OCI-LY7 (cell line): ENCODE results near the gene FAM241B. TPM values are rescaled to one million over a fixed set of nuclear protein-coding genes. Genes with fewer than 3 reads are reported as not detected.

Experiments used
- BruUV-seq: library from RNA; stranded (reverse); fragments of 400-500 nt; replicated peaks from 2 replicates; lab custom pipeline; 2021; lab: Mats Ljungman, UMichigan
- CTCF ChIA-PET: fragments of 300-600 bp; sonication (Branson Sonifier 250); formaldehyde crosslinking; loops from one replicate; lab custom pipeline; 2022; ENCODE audit warnings: antibody characterized with exemption; ENCODE audit not compliant: unreplicated experiment; lab: Charles Lee
- POLR2A ChIA-PET: fragments of 300-600 bp; sonication (Branson Sonifier 250); formaldehyde crosslinking; loops from one replicate; lab custom pipeline; 2022; ENCODE audit warnings: antibody characterized with exemption; lab: Charles Lee
- DNase-seq: peaks from one replicate; pipeline ENCODE4 v3.0.0-alpha.2; 2015; ENCODE audit warnings: low spot score
- H2AFZ ChIP-seq: fragments of 200-600 bp; sonication (generic), shearing (Covaris generic); 2 replicates; pipeline ENCODE4 v1.6.1; 2014; ENCODE audit warnings: mild to moderate bottlenecking, antibody characterized with exemption, low read length, moderate library complexity
- H3K27ac ChIP-seq: fragments of 200-600 bp; sonication (generic); 2 replicates; pipeline ENCODE4 v1.5.1; 2014; ENCODE audit warnings: mixed run types, low read depth, mild to moderate bottlenecking, moderate library complexity, low read length, inconsistent platforms; ENCODE audit not compliant: poor library complexity, severe bottlenecking
- H3K36me3 ChIP-seq: fragments of 200-600 bp; sonication (generic); 2 replicates; pipeline ENCODE4 v1.6.1; 2014; ENCODE audit warnings: mild to moderate bottlenecking, antibody characterized with exemption, low read length, moderate library complexity, mixed read lengths; ENCODE audit not compliant: insufficient read depth
- H3K4me1 ChIP-seq: fragments of 200-600 bp; sonication (generic); 2 replicates; pipeline ENCODE4 v1.5.1; 2014; ENCODE audit warnings: mild to moderate bottlenecking, low read length; ENCODE audit not compliant: insufficient read depth, poor library complexity, severe bottlenecking
- H3K4me2 ChIP-seq: fragments of 200-600 bp; sonication (generic); 2 replicates; pipeline ENCODE4 v1.6.1; 2014; ENCODE audit warnings: mild to moderate bottlenecking, low read length
- H3K4me3 ChIP-seq: fragments of 200-600 bp; sonication (generic); 2 replicates; pipeline ENCODE4 v1.5.1; 2014; ENCODE audit warnings: mild to moderate bottlenecking, low read depth, low read length; ENCODE audit not compliant: poor library complexity, severe bottlenecking
- H3K79me2 ChIP-seq: fragments of 200-600 bp; sonication (generic); 2 replicates; pipeline ENCODE4 v1.6.1; 2016; ENCODE audit warnings: low read depth, mild to moderate bottlenecking, low read length, moderate library complexity, mixed read lengths; ENCODE audit not compliant: insufficient read depth
- H3K9me2 ChIP-seq: fragments of 200-600 bp; sonication (generic); 2 replicates; pipeline ENCODE4 v1.6.1; 2016; ENCODE audit warnings: mild to moderate bottlenecking, low read length, mixed read lengths; ENCODE audit not compliant: insufficient read depth
- H3K9me3 ChIP-seq: fragments of 200-600 bp; sonication (generic); 2 replicates; pipeline ENCODE4 v1.6.1; 2014; ENCODE audit warnings: mild to moderate bottlenecking, mixed run types, low read length, mixed read lengths
- H4K20me1 ChIP-seq: fragments of 200-600 bp; sonication (generic); 2 replicates; pipeline ENCODE4 v1.6.1; 2014; ENCODE audit warnings: mild to moderate bottlenecking, antibody characterized with exemption, low read length, moderate library complexity, mixed read lengths; ENCODE audit not compliant: insufficient read depth
- EZH2phosphoT487 ChIP-seq: fragments of 200-600 bp; sonication (generic); IDR thresholded peaks from 2 replicates; pipeline ENCODE4 v1.6.1; 2018; ENCODE audit warnings: low read depth, borderline replicate concordance, mild to moderate bottlenecking, mixed run types, antibody characterized with exemption, low read length, moderate library complexity, mixed read lengths
- intact Hi-C: fragments of 100-400 bp; cut with micrococcal nuclease; formaldehyde crosslinking; loops from one replicate; pipeline ENCODE4 v1.10.0; 2022; ENCODE audit not compliant: unreplicated experiment
- total RNA-seq, 2 experiments: library from RNA; depleted of rRNA in 1 of 2; stranded (reverse); fragments of >200 nt in 1 of 2; shearing (Covaris generic) in 1 of 2; gene quantifications; 2 replicates each; pipeline ENCODE4 v1.2.3, GENCODE V29; 2014 to 2022
- TF ChIP-seq, protein P1 (sequence below): fragments of 200-600 bp; sonication (generic); conservative IDR thresholded peaks from 2 replicates; pipeline ENCODE4 v1.5.1; 2014; ENCODE audit warnings: mild to moderate bottlenecking, antibody characterized with exemption, low read length, moderate library complexity, mixed read lengths

FAM241B gene
- total RNA-seq, 2 experiments from 2014 or later, result not detected

DNA sequence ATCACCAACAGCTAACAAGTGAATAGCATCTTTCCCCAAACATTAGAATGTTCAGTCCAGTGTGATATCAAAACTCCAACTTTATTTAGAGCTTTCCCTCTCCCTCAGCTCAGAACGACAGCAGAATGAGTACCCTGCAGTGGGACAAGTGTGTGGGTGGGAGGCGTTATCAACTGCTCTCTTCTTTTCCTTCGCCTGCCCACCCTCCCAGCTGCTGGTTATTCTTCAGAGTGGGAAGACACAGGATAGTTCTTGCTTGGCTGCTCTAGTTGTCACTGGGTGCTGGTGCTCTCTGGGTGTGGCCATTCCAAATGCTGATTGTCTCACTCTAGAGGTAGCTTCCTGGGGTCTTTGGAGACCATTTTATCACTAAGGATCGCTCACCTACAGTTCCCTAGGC lies 13.7 kb upstream of the FAM241B start:
- ChIA-PET POLR2A (interaction anchor here (0.7 kb wide), 1 partner anchor 8 kb away, joined by 3 read pairs; no protein-coding TSS in a partner anchor), CTCF (no interaction called here)
- DNase-seq, result no peak
- Histone ChIP-seq H3K4me2 (no peak overlapping the region), H2AFZ (no peak overlapping the region), H3K9me3 (0 out of 2 replicates have a peak, but pooled peaks cover 4% of the 10 kb centered on the region), H3K9me2 (no peaks in the 10 kb centered on the region), H4K20me1 (no peaks in the 10 kb centered on the region), H3K27ac (no peak overlapping the region), H3K4me3 (no peak overlapping the region), H3K4me1 (peaks cover 11% of the 10 kb centered on the region), H3K79me2 (no peaks in the 10 kb centered on the region), H3K36me3 (no peaks in the 10 kb centered on the region)
- TF ChIP-seq, protein P1, sequence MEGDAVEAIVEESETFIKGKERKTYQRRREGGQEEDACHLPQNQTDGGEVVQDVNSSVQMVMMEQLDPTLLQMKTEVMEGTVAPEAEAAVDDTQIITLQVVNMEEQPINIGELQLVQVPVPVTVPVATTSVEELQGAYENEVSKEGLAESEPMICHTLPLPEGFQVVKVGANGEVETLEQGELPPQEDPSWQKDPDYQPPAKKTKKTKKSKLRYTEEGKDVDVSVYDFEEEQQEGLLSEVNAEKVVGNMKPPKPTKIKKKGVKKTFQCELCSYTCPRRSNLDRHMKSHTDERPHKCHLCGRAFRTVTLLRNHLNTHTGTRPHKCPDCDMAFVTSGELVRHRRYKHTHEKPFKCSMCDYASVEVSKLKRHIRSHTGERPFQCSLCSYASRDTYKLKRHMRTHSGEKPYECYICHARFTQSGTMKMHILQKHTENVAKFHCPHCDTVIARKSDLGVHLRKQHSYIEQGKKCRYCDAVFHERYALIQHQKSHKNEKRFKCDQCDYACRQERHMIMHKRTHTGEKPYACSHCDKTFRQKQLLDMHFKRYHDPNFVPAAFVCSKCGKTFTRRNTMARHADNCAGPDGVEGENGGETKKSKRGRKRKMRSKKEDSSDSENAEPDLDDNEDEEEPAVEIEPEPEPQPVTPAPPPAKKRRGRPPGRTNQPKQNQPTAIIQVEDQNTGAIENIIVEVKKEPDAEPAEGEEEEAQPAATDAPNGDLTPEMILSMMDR, result no peak
- no peak for TF ChIP-seq EZH2phosphoT487
- BruUV-seq, result no TSS peak
- intact Hi-C loops, result no loop called here

DNA sequence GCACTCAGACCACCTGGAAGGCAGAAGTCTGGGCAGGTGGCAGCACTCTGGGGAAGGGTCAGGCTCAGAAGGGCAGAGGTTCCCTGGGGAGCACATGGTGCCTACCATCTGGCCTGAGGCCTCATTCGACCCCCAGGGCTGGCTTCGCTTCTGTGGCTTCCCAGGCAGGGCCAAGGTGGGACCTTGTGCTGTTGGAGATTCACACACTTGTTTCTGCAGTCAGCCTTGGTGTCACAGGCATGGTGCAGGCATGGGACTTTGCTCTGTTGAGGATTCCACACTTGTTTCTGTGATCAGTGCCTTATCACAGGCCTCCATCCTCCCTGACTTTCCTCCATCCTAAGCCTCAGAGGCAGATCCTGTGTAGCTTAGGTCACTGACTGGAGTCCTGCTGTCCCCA lies 11.3 kb upstream of the FAM241B start:
- Histone ChIP-seq H3K4me3 (no peak overlapping the region), H3K9me3 (peaks cover 7% of the 10 kb centered on the region; the same call in 1 of the 2 replicates), H3K27ac (no peak overlapping the region), H2AFZ (no peak overlapping the region), H3K36me3 (no peaks in the 10 kb centered on the region), H3K9me2 (no peaks in the 10 kb centered on the region), H3K79me2 (no peaks in the 10 kb centered on the region), H3K4me1 (peaks cover 11% of the 10 kb centered on the region), H4K20me1 (no peaks in the 10 kb centered on the region), H3K4me2 (no peak overlapping the region)
- no peak for DNase-seq
- POLR2A ChIA-PET, result no interaction called here
- CTCF ChIA-PET, result no interaction called here
- TF ChIP-seq, protein P1, result no peak
- TF ChIP-seq EZH2phosphoT487, result no peak
- intact Hi-C loops, result no loop called here
- no TSS peak for BruUV-seq

DNA sequence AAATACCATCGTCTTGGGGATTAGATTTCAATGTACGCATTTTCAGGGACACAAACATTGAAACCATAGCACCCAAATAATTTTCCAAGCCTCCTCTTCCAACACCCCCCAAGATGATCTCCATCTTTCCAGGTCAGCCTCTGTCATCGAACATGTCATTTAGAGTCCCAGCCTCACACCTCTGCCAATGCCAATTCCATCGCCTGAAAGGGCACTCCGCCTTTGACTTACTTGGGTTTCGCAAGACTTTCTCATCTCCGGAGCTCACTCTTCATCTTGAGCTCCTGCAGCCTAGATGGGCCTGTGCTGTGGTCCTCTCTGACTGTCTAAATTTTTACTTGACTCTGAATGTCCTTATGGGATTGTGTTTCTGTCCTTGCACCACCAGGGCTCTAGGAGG lies 10.4 kb upstream of the FAM241B start:
- no TSS peak for BruUV-seq
- CTCF ChIA-PET, result no interaction called here
- no peaks in the 10 kb centered on the region for H4K20me1 ChIP-seq

More for the DNA sequence above, 10.4 kb upstream of the FAM241B start:
- Histone ChIP-seq H3K79me2 (no peaks in the 10 kb centered on the region), H3K36me3 (no peaks in the 10 kb centered on the region), H3K4me2 (no peak overlapping the region), H3K9me3 (peaks cover 12% of the 10 kb centered on the region), H3K4me3 (no peak overlapping the region), H2AFZ (no peak overlapping the region), H3K4me1 (peaks cover 2% of the 10 kb centered on the region), H3K9me2 (no peaks in the 10 kb centered on the region), H3K27ac (no peak overlapping the region)
- TF ChIP-seq, protein P1, result no peak
- no peak for TF ChIP-seq EZH2phosphoT487
- POLR2A ChIA-PET, result interaction anchor here (0.6 kb wide), 1 partner anchor 300 kb away, joined by 3 read pairs; no protein-coding TSS in a partner anchor
- intact Hi-C loops, result no loop called here
- no peak for DNase-seq
